Natural killer cell (primary cell): ENCODE results near the gene ENDOU. TPM values are rescaled to one million over a fixed set of nuclear protein-coding genes. Genes with fewer than 3 reads are reported as not detected.

ENCODE experiments used
- ATAC-seq, 3 donors: fragments of 150-1000 bp in 2 of 3; fragments of 200-7000 bp in 1 of 3; cut with Tn5 transposase; 1 replicate in 1 of 3; 2 replicates in 2 of 3; pipeline ENCODE4 v1.10.0; 2021; ENCODE audit warnings: mild to moderate bottlenecking in 2 of 3, moderate library complexity in 2 of 3
- DNase-seq, 2 donors: peaks; one replicate each; pipeline versions ENCODE4 v3.0.0 to v3.0.0-alpha.2; 2013 to 2021; ENCODE audit warnings: mixed read lengths in 1 of 2
- H3K27ac ChIP-seq: one replicate; pipeline ENCODE4 v1.5.1; 2013; ENCODE audit warnings: mild to moderate bottlenecking, low read length
- H3K27me3 ChIP-seq: one replicate; pipeline ENCODE4 v1.6.1; 2013; ENCODE audit warnings: low read length; ENCODE audit not compliant: control insufficient read depth, insufficient read depth
- H3K36me3 ChIP-seq: one replicate; pipeline ENCODE4 v1.6.1; 2013; ENCODE audit warnings: low read length; ENCODE audit not compliant: control insufficient read depth, insufficient read depth
- H3K4me1 ChIP-seq: one replicate; pipeline ENCODE4 v1.6.1; 2013; ENCODE audit warnings: low read length; ENCODE audit not compliant: control insufficient read depth, insufficient read depth
- H3K4me3 ChIP-seq: one replicate; pipeline ENCODE4 v1.5.1; 2013; ENCODE audit warnings: low read length
- H3K9me3 ChIP-seq: one replicate; pipeline ENCODE4 v1.6.1; 2013; ENCODE audit warnings: low read length; ENCODE audit not compliant: control insufficient read depth, insufficient read depth
- H3K27ac Mint-ChIP-seq, 2 donors: one replicate each; pipeline ENCODE4 v1.8.0; 2022; ENCODE audit warnings: mild to moderate bottlenecking in 2 of 2, mixed read lengths in 2 of 2, moderate library complexity in 1 of 2
- H3K27me3 Mint-ChIP-seq, 2 donors: one replicate each; pipeline ENCODE4 v1.8.0; 2022; ENCODE audit warnings: low read depth in 2 of 2, mixed read lengths in 2 of 2
- H3K36me3 Mint-ChIP-seq: one replicate; pipeline ENCODE4 v1.8.0; 2022; ENCODE audit warnings: mixed read lengths
- H3K4me1 Mint-ChIP-seq, 2 donors: one replicate each; pipeline ENCODE4 v1.8.0; 2022; ENCODE audit warnings: mixed read lengths in 2 of 2
- H3K4me3 Mint-ChIP-seq: one replicate; pipeline ENCODE4 v1.8.0; 2022; ENCODE audit warnings: mild to moderate bottlenecking, moderate library complexity, mixed read lengths
- H3K9me3 Mint-ChIP-seq, 2 donors: one replicate each; pipeline ENCODE4 v1.8.0; 2022; ENCODE audit warnings: mixed read lengths in 2 of 2
- CTCF ChIP-seq: fragments of 200-600 bp; IDR thresholded peaks from one replicate; pipeline ENCODE4 v1.8.0; 2022; ENCODE audit warnings: antibody characterized with exemption
- WGBS: methylation state at CpG from one replicate; pipeline ENCODE4 v1.1.7; 2013; ENCODE audit warnings: missing lambda C conversion rate; ENCODE audit not compliant: insufficient coverage; 5-methylcytosine and 5-hydroxymethylcytosine counted together
- intact Hi-C: fragments of 100-400 bp; cut with micrococcal nuclease; formaldehyde crosslinking; loops from one replicate; pipeline ENCODE4 v1.14.2; 2022
- total RNA-seq, 4 donors: library from RNA; stranded (reverse); fragments of 120-200 nt in 1 of 4; gene quantifications; one replicate each; pipeline versions ENCODE4 v1.2.3 to v1.2.4, GENCODE V29; 2013 to 2022

The ENDOU gene
- total RNA-seq, 3 donors from 2014 or later (not counting 1 experiment from before 2014, with no cell fraction given) = 0.20 to 0.41 (median 0.24) TPM

- 37% methylated on average over 13 of the region's 13 CpGs for WGBS
- DNase-seq = peak in 1 of 2 donors; percentile 79
- no peaks in the 10 kb centered on the region for H3K36me3 Mint-ChIP-seq
Observed at GRCh38 chr12:47717443-47718193, 7.7 kb downstream of the ENDOU start.

GRCh38 chr12:47717046-47717442 lies 8.2 kb downstream of the ENDOU start:
- H3K4me3 Mint-ChIP-seq = no peak overlapping the region
- no peak overlapping the region for H3K27ac ChIP-seq

More at GRCh38 chr12:47717443-47718193, 7.7 kb downstream of the ENDOU start:
- peak overlapping the region in 1 of 2 donors; percentile 68 for H3K27ac Mint-ChIP-seq
- TF ChIP-seq CTCF = peak; percentile 38
- no peaks in the 10 kb centered on the region for H3K27me3 ChIP-seq
- intact Hi-C loops = loop anchor here (5.0 kb wide), 3 partner anchors 230 to 450 kb away; partner anchors contain the start of gene TMEM106C
- no peak overlapping the region for H3K27ac ChIP-seq
- H3K27me3 Mint-ChIP-seq = peaks cover 0 to 10% of the 10 kb centered on the region in 2 donors
- peak; percentile 34 to 54 (median 40) for ATAC-seq
- H3K4me1 Mint-ChIP-seq = peaks cover 28 to 36% of the 10 kb centered on the region in 2 donors
- no peaks in the 10 kb centered on the region for H3K9me3 Mint-ChIP-seq
- H3K36me3 ChIP-seq = no peaks in the 10 kb centered on the region
- H3K4me1 ChIP-seq = peaks cover 29% of the 10 kb centered on the region
- H3K9me3 ChIP-seq = no peaks in the 10 kb centered on the region
- no peak overlapping the region for H3K4me3 ChIP-seq
- H3K4me3 Mint-ChIP-seq = no peak overlapping the region

GRCh38 chr12:47715877-47716548 lies 9.3 kb downstream of the ENDOU start:
- WGBS = 90% methylated on average over 13 of the region's 13 CpGs
- H3K27ac ChIP-seq = no peak overlapping the region
- ATAC-seq = no peak
- TF ChIP-seq CTCF = no peak
- peaks cover 12 to 20% of the 10 kb centered on the region in 2 donors for H3K4me1 Mint-ChIP-seq
- H3K9me3 ChIP-seq = no peaks in the 10 kb centered on the region
- no peak overlapping the region for H3K4me3 Mint-ChIP-seq
- no peak overlapping the region for H3K4me3 ChIP-seq
- intact Hi-C loops = loop anchor here (1.0 to 5.0 kb wide), 6 partner anchors 51 to 451 kb away; partner anchors contain the start of gene TMEM106C
- no peaks in the 10 kb centered on the region for H3K36me3 Mint-ChIP-seq
- peaks cover 0 to 7% of the 10 kb centered on the region in 2 donors for H3K27me3 Mint-ChIP-seq
- no peaks in the 10 kb centered on the region for H3K9me3 Mint-ChIP-seq
- peaks cover 15% of the 10 kb centered on the region for H3K4me1 ChIP-seq
- no peaks in the 10 kb centered on the region for H3K36me3 ChIP-seq
- H3K27me3 ChIP-seq = no peaks in the 10 kb centered on the region
- DNase-seq = no peak
- no peak overlapping the region for H3K27ac Mint-ChIP-seq

More at GRCh38 chr12:47717046-47717442, 8.2 kb downstream of the ENDOU start:
- no peaks in the 10 kb centered on the region for H3K9me3 ChIP-seq
- H3K27me3 ChIP-seq = no peaks in the 10 kb centered on the region
- WGBS = 85% methylated on average over 6 of the region's 6 CpGs
- TF ChIP-seq CTCF = no peak
- no peak overlapping the region for H3K4me3 ChIP-seq
- no peak overlapping the region for H3K27ac Mint-ChIP-seq
- peaks cover 24% of the 10 kb centered on the region for H3K4me1 ChIP-seq
- peaks cover 0 to 10% of the 10 kb centered on the region in 2 donors for H3K27me3 Mint-ChIP-seq
- no peaks in the 10 kb centered on the region for H3K36me3 Mint-ChIP-seq
- DNase-seq (no peak), ATAC-seq (no peak)
- H3K9me3 Mint-ChIP-seq = no peaks in the 10 kb centered on the region
- H3K4me1 Mint-ChIP-seq = peaks cover 22 to 30% of the 10 kb centered on the region in 2 donors
- H3K36me3 ChIP-seq = no peaks in the 10 kb centered on the region
- intact Hi-C loops = loop anchor here (5.0 kb wide), 3 partner anchors 230 to 450 kb away; partner anchors contain the start of gene TMEM106C
